Transverse colon (tissue), 3 donors: ENCODE data around the gene BAIAP2.

ENCODE experiments used
- POLR2A ChIP-seq: fragments of 450-650 bp; IDR thresholded peaks from one replicate; pipeline ENCODE4 v1.6.1; 2016; ENCODE audit warnings: antibody characterized with exemption, mild to moderate bottlenecking, moderate library complexity
- TF ChIP-seq, protein P1 (sequence below), 5 experiments: fragments of 200-600 bp in 3 of 5; fragments of 450-650 bp in 2 of 5; sonication (generic) in 3 of 5; IDR thresholded peaks; 1 replicate in 2 of 5; 2 replicates in 3 of 5; pipeline ENCODE4 v1.5.1; 2016 to 2017; ENCODE audit warnings: antibody characterized with exemption in 5 of 5, inconsistent platforms in 3 of 5, mild to moderate bottlenecking in 2 of 5, moderate library complexity in 1 of 5

DNA sequence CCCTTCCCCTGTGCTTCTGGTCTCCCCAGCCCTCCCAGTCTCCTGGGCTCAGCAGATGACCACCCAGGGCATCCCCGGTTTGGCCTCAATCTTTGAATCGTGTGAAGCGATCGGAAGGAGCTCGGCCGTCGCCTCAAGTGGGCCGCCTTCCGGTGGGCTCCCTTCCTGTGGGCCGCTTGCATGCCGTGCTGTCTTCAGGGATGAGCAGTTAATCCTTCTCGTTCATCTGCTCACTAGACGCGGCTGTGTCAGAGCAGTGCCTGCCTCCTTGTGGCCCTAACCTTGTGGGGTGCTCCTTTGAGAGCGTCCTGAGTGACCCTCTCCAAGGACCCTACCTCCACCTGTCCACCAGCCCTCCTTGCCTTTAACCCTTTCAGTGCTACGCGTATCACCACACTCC, 40.4 kb downstream of the BAIAP2 start:
- TF ChIP-seq, protein P1, sequence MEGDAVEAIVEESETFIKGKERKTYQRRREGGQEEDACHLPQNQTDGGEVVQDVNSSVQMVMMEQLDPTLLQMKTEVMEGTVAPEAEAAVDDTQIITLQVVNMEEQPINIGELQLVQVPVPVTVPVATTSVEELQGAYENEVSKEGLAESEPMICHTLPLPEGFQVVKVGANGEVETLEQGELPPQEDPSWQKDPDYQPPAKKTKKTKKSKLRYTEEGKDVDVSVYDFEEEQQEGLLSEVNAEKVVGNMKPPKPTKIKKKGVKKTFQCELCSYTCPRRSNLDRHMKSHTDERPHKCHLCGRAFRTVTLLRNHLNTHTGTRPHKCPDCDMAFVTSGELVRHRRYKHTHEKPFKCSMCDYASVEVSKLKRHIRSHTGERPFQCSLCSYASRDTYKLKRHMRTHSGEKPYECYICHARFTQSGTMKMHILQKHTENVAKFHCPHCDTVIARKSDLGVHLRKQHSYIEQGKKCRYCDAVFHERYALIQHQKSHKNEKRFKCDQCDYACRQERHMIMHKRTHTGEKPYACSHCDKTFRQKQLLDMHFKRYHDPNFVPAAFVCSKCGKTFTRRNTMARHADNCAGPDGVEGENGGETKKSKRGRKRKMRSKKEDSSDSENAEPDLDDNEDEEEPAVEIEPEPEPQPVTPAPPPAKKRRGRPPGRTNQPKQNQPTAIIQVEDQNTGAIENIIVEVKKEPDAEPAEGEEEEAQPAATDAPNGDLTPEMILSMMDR (IDR thresholded peaks at IDR 0.05) = no peak
- TF ChIP-seq POLR2A = no peak
